HG03039 (cell line): ENCODE results near the gene ABO.
"Not testable (repeated sequence)": the region's sequence is repeated elsewhere in the genome, so short reads cannot be mapped to it uniquely, and the experiment has no call there.

ENCODE experiments used
- ATAC-seq: cut with Tn5 transposase; IDR thresholded peaks from one replicate; pipeline ENCODE4 v1.9.1; 2021; ENCODE audit warnings: mild to moderate bottlenecking, moderate library complexity; ENCODE audit not compliant: unreplicated experiment

The ABO gene

DNA sequence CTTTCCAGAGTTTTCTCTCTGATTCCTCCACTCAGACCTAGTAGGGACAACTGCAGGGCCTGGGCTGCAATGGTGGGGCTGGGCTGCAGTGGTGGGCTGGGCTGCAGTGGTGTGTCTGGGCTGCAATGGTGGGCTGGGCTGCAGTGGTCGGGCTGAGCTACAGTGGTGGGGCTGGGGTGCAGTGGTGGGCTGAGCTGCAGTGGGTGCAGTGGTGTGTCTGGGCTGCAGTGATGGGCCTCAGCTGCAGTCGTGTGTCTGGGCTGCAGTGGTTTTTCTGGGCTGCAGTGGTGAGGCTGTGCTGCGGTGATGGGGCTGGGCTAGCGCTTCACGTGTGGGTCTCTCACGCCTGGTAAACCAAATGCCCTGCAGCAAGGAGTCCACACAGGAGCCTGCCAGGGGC, 27.4 kb downstream of the ABO start:
- no peak for ATAC-seq

DNA sequence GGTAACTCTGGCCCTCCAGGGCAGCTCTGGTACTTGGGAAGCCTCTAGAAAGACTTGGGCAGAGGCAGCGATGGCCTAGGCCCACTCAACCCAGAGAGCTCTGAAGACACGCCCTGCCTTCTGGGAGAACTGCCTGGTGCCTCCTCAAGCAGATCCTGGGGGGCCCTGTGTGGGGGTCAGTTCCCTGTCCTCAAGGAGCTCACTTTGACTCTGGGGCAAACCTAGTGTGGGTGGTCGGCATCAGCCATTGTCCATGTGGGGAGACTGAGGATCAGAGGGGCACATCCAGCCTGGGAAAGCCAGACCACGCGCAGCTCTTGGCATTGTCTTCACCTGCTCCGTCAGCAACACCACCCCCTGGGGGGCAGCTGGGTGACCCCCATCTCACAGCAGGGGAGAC, 28.0 kb downstream of the ABO start:
- ATAC-seq = no peak

DNA sequence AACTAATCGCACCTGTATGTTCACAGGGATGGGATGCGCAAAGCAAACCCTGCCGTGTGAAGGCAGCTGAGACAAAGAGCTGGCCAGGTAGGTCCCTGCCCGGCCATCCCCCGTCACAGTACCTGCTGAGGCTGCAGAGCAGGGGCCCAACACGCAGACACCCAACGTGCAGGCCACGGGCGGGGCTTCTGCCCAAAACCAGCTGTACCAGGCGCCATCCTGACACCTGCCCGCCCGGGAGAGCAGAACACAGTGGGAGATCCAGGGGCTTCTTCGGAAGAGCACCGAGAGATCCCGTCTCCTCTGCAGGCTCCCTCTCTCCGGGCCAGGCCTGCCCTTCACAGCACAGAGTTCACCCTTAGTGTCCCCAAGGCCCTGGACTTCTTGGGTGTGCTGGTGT, 28.4 kb downstream of the ABO start:
- no peak for ATAC-seq

DNA sequence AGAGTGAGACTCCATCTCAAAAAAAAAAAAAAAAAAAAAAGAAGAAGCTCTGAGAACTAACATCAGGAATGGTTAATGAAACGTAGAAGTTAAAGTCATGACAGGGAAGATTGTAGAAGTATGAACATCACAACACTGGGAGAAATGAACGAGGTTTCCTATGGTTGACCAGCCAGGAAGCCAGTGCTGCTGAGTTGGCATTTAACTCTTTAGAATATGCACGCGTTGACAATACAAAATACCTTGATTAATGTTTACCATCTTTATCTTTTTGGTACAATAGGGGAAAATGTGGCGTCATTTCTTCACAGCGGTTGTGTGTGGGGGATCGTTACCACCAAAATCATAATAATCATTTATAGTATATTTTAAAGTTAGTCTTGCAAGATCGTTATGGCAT, 32.0 kb downstream of the ABO start:
- no peak for ATAC-seq

DNA sequence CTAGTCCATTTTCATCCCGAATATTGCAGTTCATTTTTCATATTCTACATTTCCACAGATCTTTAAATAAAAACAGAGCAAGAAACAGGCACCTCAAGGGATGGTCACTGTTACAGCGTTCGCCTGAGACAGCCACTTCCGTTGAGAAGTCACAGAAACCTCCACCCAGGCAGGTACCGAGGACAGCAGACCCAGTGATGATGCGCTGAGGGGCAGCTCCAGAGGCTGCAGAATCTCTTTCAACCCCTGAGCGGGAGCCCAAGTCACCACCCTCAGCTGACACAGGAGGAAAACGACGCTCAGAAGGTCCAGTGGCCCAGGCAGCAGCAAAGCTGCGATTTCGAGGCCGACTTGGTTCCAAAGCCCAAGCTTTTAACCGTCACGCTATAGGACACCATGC, 32.8 kb downstream of the ABO start:
- no peak for ATAC-seq

DNA sequence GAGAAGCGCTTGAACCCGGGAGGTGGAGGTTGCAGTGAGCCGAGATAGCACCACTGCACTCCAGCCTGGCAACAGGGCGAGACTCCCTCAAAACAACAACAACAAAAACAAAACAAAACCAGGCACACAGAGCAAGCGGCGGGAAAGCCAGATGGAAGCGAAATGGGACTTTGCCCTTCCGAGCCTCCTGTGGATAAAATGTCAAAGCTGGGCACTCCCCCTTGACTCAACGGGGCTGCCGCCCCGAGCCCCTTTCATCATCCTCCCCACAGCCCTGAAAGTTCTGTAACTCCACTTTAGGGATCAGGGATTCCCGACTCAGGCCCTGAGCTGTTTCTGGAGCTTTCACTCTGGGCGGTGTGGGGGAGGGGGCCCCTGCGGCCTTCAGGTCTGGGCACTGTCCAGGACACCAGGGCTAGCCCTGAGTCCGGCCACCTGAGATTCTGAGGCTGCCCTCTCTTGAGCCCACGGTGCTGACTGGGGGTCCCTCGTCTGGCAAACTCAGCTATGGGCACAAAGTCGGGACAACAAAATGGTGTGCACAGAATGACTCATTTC, 35.4 kb downstream of the ABO start:
- no peak for ATAC-seq

DNA sequence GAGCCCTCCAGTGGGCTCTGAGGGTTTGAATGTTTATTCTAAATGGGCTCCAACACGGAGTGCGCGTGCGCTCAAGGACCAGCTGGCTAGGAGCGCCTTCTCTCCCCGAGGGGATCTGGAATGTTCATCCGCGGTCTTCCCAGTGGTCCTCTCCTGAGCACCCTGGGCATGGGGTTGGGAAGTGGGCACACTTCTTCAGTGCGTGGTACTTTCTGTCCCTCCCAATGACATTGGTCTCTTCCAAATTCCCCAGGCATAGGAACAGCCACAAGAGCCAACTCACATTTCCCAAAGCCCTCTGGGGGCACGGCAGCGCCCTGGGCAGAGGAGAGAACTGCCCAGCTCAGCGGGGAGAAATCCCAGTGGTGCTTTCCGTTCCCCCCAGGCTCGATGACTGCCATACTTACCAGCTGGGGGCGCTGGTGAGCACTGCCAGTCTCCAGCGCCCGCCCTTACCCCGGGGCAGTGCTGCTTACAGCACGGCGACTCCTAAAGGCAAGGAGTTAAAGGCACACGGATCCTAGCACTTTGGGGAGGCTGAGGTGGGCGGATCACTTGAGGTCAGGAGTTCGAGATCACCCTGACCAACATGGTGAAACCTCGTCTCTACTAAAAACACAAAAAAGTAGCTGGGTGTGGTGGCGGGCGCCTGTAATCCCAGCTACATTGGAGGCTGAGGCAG, 36.0 kb downstream of the ABO start:
- ATAC-seq = no peak

DNA sequence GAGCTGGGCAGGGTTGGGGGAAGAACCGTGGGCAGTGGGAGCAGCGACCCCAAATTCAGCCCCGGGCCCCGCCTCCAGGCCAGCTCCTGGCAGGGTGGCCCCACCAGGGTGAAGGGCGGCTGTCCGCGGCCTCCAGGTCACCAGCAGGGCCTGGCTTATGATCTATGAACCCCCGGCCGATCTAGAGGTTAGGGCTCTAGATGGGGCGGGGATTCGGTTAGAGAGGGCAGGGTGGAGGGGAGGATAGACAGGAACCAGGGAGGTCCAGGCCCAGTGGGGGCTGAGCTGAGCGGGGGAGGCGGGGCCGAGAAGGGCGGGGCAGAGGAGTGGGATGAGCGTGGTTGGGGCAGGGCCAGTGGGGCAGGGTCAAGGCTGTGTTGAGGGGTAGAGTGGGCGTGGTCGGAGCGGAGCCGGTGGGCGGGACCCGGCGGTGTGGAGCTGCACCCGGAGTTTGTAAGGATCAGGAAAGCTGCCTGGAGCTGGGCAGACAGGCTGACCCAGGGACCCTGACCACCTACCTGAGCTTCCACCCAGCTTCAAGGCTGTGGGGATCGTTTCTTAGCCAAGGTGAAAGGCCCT, 36.6 kb downstream of the ABO start:
- ATAC-seq = no peak

DNA sequence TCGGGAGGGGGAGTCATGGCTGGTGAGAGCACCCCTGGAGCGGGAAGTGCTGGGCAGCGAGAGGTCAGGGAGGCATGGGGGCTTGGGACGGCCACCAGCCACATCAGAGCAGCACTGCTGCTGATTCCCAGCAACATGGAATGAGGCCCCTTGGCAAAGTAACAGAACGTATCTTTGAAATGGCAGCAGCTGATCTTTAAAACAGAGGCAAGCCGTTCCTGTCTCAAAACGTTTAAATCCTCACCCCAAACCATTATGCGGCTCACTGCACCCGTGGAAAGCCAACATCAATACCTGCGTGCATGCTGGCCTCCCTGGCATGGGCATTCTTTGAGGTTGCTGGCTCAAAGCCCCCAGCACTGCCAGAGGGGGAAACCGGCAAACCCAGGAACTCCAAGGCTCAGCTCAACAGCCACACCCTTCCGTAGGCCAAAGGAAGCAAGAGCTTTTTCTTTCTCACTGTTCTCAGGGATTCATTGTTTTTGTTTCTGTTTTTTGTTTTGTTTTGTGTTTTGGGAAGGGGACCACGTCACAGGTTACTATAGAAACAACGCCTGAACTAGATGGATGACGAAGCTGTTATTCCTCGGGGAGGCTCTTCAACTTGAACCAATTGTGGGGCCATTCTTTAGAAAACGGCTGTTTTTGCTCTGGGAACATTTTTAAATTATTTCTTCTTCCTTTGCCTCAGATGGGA, 37.8 kb downstream of the ABO start:
- no peak for ATAC-seq

DNA sequence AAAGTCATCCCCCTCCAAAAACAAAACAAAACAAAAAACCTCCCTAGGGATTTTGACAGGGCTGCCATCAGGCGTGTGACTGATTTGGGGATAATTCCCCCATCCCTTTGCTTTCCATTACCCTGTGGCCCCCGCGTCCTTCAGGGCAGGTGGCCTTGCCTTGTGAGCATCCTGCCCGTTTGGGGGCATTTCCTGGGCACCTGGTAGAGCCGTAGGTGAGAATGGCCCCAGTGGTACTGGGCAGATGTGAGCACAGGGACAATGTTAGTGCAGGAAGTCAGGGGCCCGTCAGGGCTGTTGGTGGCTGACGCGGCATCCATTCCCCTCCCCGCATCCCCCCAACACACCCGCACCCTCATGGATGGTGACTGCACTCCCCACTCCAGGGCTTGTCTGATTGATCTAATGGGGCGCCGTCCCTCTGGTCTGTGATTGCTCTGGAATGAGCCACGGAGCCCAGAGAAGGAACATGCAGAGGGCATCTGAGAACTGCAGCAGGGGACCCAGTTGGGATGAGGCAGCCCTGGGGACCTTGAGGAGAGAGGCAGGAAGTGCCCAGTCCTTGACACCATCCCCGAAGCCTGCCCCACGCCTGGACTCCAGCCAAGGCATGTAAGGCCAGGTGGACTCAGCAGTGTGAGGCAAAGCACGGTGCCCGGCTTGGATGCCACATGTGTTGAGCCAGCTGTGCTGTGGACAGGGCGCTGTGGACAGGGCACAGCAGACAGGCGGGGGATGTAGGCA, 38.5 kb downstream of the ABO start:
- not testable (repeated sequence) for ATAC-seq

DNA sequence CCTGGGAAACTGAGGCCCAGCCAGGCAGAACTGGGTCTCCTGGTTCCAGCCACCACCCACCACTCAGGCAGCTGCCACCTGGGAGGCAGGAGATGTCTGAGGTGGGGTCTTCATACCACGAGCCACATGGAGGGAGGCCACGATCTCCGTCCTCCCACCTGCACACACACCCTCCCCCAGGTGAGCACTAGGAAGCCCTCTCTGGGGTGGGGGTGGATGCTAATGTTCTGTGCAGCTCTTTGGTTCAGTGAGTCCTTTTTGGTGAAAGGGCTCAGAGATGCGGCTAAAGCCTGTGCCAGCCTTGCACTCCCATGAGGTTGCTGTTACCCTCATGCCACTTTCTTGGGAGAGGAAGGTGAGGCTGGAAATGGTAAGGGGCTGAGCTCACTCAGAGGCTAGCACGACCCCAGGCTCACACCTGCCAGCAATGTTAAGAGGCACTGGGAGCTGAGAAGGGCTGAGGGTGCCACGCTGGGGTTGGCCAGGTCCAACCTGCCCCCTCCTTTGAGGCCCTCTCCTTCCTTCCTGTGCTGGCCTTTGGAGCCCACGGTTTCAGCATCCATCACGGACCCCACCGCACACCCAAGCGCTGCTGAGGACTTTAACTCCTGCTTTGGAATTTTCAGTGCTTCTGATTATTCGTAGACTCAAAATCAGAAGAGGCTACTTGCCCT, 39.3 kb downstream of the ABO start:
- ATAC-seq = no peak

DNA sequence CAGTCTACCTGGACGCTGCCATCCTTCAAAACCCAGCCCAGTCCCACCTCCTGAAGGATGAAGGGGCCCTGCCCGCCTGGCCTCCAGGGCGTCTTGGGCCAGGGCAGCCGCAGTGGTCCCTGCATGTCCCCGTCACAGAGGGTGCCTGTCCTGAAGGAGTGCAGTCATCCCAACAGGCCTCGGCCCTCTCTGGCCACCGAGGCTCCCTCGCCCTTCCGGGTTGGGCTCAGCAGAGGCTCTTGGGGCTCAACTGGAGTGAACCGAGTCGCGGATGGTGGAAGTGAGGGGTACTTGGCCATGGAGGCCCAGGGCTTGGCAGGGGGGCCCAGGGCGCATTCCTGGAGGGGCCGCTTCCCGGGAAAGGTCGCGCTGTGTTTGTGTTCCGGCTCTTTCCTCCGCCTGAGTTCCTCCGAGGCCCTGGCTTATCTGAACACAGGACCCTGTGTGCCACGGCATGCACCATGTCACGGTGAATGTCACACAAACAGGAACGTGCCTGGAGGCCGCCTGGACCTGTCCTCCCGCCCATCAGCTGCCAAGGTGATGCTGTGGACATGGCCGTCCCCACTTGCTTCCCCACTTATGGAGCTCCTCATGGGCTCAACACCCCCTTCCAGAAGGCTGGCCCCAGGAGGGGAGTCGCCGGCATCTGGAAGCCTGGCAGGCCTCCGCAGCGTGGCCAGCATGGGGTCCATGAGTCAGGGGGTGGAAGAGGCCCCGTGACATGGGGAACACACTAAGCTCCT, 40.3 kb downstream of the ABO start:
- ATAC-seq = no peak

DNA sequence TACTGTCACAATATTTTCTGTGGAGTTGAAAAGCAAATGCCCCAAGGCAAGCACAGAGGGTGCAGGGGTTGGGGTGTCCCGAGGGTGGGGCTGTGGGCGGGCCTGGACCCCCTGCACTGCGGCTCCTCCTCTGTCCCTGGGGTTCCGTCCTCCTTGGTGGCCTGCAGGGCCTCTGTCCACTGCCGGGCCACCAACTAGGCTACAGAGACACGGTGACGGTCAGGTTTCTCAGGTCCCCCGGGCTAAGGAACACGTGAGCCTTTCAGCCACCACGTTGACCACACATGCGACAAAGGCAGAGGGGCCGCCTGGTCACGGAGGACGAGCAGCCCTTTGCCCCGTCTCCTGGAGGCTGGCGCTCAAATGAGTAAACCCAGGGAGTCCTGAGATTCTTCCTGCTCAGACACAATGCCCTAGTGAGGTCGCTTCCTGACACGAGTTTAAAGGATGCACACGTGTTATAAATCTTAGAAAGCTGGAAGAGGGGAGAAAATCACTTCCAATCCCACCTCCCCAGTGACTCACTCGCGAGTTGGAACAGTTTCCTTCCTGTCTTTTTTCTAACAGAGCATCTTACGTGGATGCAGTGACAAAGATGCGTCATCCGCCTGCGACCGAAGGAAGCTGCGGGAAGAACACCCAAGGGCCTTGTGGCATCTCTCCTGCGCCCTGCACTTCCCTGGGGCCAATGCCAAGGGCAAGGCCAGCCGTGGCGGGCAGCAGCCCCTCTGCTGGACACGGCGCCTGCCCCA, 41.1 kb downstream of the ABO start:
- ATAC-seq = no peak

DNA sequence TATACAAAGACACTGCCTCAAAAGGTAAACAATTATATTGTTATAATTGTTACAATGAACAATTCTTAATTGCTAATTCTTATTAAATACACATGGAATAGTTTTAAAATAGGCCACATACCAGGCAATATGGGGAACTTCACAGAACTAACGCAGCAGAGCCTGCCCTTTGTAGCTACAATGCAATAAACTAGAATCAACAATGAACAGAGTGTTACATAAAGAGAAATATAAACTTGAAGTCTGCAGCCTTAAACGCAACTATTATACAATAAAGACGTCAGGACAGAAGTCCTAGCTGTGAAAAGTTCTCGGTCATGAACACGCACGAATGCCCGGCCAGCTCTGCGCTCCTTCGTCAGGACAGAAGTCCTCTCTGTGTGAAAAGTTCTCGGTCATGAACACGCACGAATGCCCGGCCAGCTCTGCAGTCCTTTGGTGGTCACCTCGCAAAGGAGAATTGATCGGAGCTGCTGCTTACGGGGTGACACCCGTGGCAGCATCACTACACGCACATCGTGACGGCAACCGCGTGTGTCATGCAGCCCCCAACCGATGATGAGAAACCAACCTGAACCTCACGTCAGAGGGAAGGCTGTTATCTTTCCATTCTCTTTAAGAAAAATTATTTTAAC, 43.0 kb downstream of the ABO start:
- ATAC-seq = not testable (repeated sequence)

DNA sequence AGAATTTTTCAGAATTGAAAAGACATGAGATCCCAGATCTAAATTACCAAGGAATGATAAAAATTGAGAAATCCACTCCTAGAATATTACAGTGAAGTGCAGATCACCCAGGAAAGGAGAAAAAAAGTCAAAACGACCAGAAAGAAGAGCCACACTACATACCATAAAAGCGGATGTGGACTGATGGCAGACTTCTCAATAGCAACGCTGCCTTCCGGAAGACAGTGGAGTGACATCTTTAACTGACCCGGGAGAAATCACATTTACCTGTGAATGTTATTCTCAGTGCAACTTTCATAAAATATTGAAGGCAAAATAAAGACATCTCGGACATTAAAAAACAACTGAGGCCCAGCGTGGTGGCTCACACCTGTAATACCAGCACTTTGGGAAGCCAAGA, 44.5 kb downstream of the ABO start:
- ATAC-seq = not testable (repeated sequence)

DNA sequence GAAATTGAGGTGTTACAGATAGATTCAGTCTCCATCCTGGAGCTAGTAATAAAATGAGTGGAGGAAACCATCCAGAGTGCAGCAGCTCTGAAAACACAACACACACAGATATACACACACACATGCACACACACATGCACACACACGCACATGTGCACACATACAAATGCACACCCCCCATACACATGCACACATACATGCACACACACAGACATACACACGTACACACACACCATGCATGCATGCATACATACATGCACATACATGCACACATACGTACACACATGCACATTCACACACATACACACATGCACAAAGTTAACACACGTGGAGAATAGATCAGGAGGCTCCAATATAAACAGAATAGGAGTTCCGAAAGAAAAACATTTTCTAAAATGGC, 44.9 kb downstream of the ABO start:
- ATAC-seq = no peak

DNA sequence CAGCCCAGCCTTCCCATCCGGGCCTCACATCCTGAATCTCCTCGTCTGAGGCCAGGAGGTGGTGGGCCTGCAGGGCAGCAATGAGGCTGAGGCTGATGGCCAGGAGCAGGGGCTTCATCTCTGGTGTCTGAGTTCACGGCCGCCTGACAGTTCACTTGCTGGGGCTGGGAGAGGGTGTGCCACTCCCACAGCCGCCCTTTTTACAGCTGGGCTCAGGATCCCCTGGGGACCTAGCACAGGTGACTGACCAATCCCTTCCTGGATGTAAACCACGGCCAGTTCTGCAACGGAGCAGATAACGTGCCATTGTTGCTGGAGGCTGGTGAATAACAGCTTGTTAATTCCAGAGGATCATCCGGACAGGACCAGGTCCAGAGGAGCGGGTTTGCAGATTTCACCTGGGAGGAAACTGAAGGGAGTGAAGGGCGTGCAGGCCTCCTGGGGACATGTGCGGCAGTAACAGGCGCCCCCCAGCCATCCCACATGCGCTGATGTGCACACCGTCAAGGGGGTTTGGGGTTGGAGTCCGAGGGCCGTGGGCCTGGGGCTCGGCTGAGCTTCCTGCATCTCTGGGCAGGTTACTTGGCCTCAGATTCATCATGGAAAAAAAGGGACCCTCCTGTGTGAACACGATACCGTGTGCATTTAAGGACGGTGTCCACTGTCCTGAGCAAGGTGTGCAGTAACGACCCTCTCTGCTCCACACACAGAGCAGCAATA, 46.4 kb downstream of the ABO start:
- not testable (repeated sequence) for ATAC-seq

DNA sequence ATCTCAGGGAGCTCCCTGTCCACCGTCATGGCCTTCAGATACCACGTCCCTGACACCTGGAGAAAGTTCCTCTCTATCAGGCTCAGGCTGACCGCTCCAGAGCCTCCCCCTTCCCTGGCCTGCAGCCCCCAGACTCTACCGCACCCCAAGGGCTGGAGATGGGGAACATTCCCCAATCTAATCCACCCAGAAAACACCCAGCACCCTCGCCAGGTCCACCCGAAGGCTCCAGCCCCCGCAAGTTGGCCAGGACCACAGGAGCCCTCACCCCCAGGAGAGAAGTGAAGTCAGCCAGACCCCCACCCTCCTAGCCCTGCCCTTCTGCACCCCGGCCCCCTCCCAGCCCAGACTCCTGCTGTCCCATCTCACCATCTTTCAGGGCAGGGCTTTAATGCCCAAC, 47.0 kb downstream of the ABO start:
- ATAC-seq = not testable (repeated sequence)
